ENCODE data around the gene USP54. TPM values are rescaled to one million over a fixed set of nuclear protein-coding genes. Genes with fewer than 3 reads are reported as not detected.

Gene USP54
- total and polyA plus RNA-seq, 2 donors (not counting 3 experiments of a cell fraction or from before 2014, with no cell fraction given): 9.3 to 14.2 TPM

DNA sequence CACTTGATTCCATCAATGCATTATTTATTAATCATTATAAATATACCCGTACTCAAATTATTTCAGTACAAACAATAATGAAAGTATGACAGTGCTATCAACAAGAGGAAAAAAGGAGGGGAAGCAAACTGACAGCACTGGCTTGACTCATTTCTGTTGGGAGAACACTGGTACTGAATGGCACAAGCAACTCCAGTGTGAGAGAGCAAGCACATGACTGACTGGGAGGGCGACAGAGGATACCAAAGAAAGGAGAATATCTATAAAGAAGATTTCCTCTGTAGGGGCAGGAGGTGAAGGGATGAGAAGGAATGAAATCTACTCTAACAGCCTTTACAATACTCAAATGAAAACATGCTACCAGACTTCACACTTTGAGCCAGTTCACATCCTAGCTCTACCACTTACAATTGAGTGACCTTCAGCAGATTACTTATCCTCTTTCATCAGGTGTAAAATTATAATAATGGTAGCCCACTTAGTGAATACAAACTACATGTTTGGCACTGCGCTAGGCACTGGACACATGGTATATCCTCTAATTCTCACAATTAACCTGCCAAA is 1.5 kb downstream of the USP54 start:
- Histone ChIP-seq H3K9me1 (replicated peaks; ENCODE audit: control insufficient read depth, extremely low read depth, insufficient read depth, low read length) (no peaks in the 10 kb centered on the region), H4K20me1 (replicated peaks; ENCODE audit: control insufficient read depth, extremely low read depth, insufficient read depth, low read length) (no peaks in the 10 kb centered on the region), H3K9ac (replicated peaks; ENCODE audit: extremely low read depth, insufficient read depth, low read length) (no peak overlapping the region), H3K4me3 (replicated peaks in 1 of 3; ENCODE audit: insufficient read depth in 1 of 3, low read depth in 1 of 3, low read length in 3 of 3) (no peak overlapping the region), H3K27me3 (ENCODE audit: control insufficient read depth in 2 of 2, insufficient read depth in 2 of 2, low read length in 2 of 2) (peaks cover 15% of the 10 kb centered on the region in 2 experiments), H3K4me1 (ENCODE audit: control insufficient read depth, extremely low read depth, insufficient read depth, low read length) (peaks cover 29% of the 10 kb centered on the region), H3K79me2 (ENCODE audit: control insufficient read depth, insufficient read depth, low read length) (no peaks in the 10 kb centered on the region), H3K27ac (ENCODE audit: insufficient read depth, low read depth, low read length) (no peak overlapping the region), H2AFZ (ENCODE audit: low read depth, low read length) (no peak overlapping the region), H3K9me3 (replicated peaks; ENCODE audit: control insufficient read depth, insufficient read depth, low read length) (no peaks in the 10 kb centered on the region), H3K36me3 (ENCODE audit: control insufficient read depth in 2 of 2, extremely low read depth in 1 of 2, insufficient read depth in 2 of 2, low read length in 2 of 2) (no peaks in the 10 kb centered on the region), H3K4me2 (ENCODE audit: insufficient read depth, low read length) (no peak overlapping the region)
- intact Hi-C loops (cut with micrococcal nuclease): loop anchor here (5.0 kb wide), 2 partner anchors 37 to 38 kb away; no protein-coding TSS in a partner anchor
- FAIRE-seq (no peak), DNase-seq (ENCODE audit: low read depth, low spot score) (peak; percentile 23)
- CTCF ChIA-PET: no interaction called here
- no TSS peak for BruUV-seq (replicated peaks)
- TF ChIP-seq, protein P1, sequence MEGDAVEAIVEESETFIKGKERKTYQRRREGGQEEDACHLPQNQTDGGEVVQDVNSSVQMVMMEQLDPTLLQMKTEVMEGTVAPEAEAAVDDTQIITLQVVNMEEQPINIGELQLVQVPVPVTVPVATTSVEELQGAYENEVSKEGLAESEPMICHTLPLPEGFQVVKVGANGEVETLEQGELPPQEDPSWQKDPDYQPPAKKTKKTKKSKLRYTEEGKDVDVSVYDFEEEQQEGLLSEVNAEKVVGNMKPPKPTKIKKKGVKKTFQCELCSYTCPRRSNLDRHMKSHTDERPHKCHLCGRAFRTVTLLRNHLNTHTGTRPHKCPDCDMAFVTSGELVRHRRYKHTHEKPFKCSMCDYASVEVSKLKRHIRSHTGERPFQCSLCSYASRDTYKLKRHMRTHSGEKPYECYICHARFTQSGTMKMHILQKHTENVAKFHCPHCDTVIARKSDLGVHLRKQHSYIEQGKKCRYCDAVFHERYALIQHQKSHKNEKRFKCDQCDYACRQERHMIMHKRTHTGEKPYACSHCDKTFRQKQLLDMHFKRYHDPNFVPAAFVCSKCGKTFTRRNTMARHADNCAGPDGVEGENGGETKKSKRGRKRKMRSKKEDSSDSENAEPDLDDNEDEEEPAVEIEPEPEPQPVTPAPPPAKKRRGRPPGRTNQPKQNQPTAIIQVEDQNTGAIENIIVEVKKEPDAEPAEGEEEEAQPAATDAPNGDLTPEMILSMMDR (IDR thresholded peaks at IDR 0.05; ENCODE audit: extremely low read depth in 1 of 2, insufficient read depth in 1 of 2, low read depth in 1 of 2, low read length in 2 of 2): no peak
- TF ChIP-seq POLR2A (IDR thresholded peaks at IDR 0.05; ENCODE audit: low read depth, low read length) (no peak), FOS (IDR thresholded peaks at IDR 0.05; ENCODE audit: borderline replicate concordance, insufficient read depth, low read length) (peak; percentile 44)
- dilution Hi-C loops (cut with MboI; ENCODE audit: extremely low pct_ligation_motif_present, low sequenced_read_pairs): no loop called here
- POLR2A ChIA-PET: no interaction called here

DNA sequence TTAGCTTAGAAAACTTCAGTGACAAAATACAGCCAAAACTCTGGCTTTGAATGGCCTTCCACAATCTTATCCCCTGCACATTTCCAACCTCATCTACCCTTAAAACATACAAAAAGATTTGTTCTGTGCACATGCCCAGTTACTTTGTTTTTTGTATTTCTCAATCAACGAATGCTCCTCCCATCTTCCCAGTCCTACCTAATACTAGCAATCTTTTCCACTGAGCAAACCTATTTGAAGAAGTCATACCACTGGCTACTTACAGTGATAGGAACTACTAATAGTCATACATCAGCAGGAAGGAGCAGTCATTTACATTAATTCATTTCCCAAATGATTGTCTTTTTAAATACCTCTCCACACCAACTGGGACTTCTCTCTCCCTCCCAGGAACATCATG is 2.5 kb downstream of the USP54 start:
- no peak overlapping the region for H3K4me3 ChIP-seq (replicated peaks in 1 of 3; ENCODE audit: insufficient read depth in 1 of 3, low read depth in 1 of 3, low read length in 3 of 3)
- no peaks in the 10 kb centered on the region for H3K9me1 ChIP-seq (replicated peaks; ENCODE audit: control insufficient read depth, extremely low read depth, insufficient read depth, low read length)
- ChIA-PET POLR2A (no interaction called here), CTCF (no interaction called here)
- H4K20me1 ChIP-seq (replicated peaks; ENCODE audit: control insufficient read depth, extremely low read depth, insufficient read depth, low read length): no peaks in the 10 kb centered on the region
- FAIRE-seq (no peak), DNase-seq (ENCODE audit: low read depth, low spot score) (no peak)
- BruUV-seq (replicated peaks): no TSS peak
- H3K27ac ChIP-seq (ENCODE audit: insufficient read depth, low read depth, low read length): no peak overlapping the region
- TF ChIP-seq JUN (IDR thresholded peaks at IDR 0.05; ENCODE audit: borderline replicate concordance, insufficient read depth, insufficient read length, low read depth) (no peak), POLR2AphosphoS5 (IDR thresholded peaks at IDR 0.05; ENCODE audit: insufficient read depth, low read depth, low read length) (no peak), POLR2A (IDR thresholded peaks at IDR 0.05; ENCODE audit: low read depth, low read length) (no peak), FOS (IDR thresholded peaks at IDR 0.05; ENCODE audit: borderline replicate concordance, insufficient read depth, low read length) (no peak), MYC (IDR thresholded peaks at IDR 0.05; ENCODE audit: low read depth, low read length) (no peak), GATA2 (IDR thresholded peaks at IDR 0.05; ENCODE audit: insufficient read depth, insufficient read length, low read depth, low read length) (no peak), EZH2 (IDR thresholded peaks at IDR 0.05; ENCODE audit: borderline replicate concordance, low read depth, low read length, severe bottlenecking) (no peak)
- TF ChIP-seq, protein P2, sequence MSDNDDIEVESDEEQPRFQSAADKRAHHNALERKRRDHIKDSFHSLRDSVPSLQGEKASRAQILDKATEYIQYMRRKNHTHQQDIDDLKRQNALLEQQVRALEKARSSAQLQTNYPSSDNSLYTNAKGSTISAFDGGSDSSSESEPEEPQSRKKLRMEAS (IDR thresholded peaks at IDR 0.05; ENCODE audit: insufficient read depth, insufficient read length): no peak
- TF ChIP-seq, protein P1 (IDR thresholded peaks at IDR 0.05; ENCODE audit: extremely low read depth in 1 of 2, insufficient read depth in 1 of 2, low read depth in 1 of 2, low read length in 2 of 2): no peak
- no peak overlapping the region for H3K9ac ChIP-seq (replicated peaks; ENCODE audit: extremely low read depth, insufficient read depth, low read length)
- no peak overlapping the region for H3K4me2 ChIP-seq (ENCODE audit: insufficient read depth, low read length)
- no peaks in the 10 kb centered on the region for H3K36me3 ChIP-seq (ENCODE audit: control insufficient read depth in 2 of 2, extremely low read depth in 1 of 2, insufficient read depth in 2 of 2, low read length in 2 of 2)
- peaks cover 29% of the 10 kb centered on the region for H3K4me1 ChIP-seq (ENCODE audit: control insufficient read depth, extremely low read depth, insufficient read depth, low read length)
- H3K79me2 ChIP-seq (ENCODE audit: control insufficient read depth, insufficient read depth, low read length): no peaks in the 10 kb centered on the region
- H3K27me3 ChIP-seq (ENCODE audit: control insufficient read depth in 2 of 2, insufficient read depth in 2 of 2, low read length in 2 of 2): peaks cover 15 to 18% of the 10 kb centered on the region in 2 experiments
- intact Hi-C loops (cut with micrococcal nuclease): loop anchor here (5.0 kb wide), 2 partner anchors 36 to 39 kb away; no protein-coding TSS in a partner anchor
- H3K9me3 ChIP-seq (replicated peaks; ENCODE audit: control insufficient read depth, insufficient read depth, low read length): no peaks in the 10 kb centered on the region
- H2AFZ ChIP-seq (ENCODE audit: low read depth, low read length): no peak overlapping the region
- dilution Hi-C loops (cut with MboI; ENCODE audit: extremely low pct_ligation_motif_present, low sequenced_read_pairs): no loop called here

All from endothelial cell of umbilical vein (primary cell).